HG03175 (cell line): ENCODE measurements around the gene CCZ1B.
"Not testable (repeated sequence)": the region's sequence is repeated elsewhere in the genome, so short reads cannot be mapped to it uniquely, and the experiment has no call there.

Experiments
- ATAC-seq: cut with Tn5 transposase; IDR thresholded peaks from one replicate; pipeline ENCODE4 v1.9.1; 2021; ENCODE audit warnings: mild to moderate bottlenecking, moderate library complexity; ENCODE audit not compliant: unreplicated experiment

CCZ1B gene

GRCh38 chr7:6749335-6749734 is 76.7 kb downstream of the CCZ1B start:
- ATAC-seq, result not testable (repeated sequence)
